ENCODE results near the gene OPTN.
A peak's percentile ranks its signal among the peaks of the same experiment; 100 is the strongest.
"Not testable (repeated sequence)": the region's sequence is repeated elsewhere in the genome, so short reads cannot be mapped to it uniquely, and the experiment has no call there.

Gene OPTN

DNA sequence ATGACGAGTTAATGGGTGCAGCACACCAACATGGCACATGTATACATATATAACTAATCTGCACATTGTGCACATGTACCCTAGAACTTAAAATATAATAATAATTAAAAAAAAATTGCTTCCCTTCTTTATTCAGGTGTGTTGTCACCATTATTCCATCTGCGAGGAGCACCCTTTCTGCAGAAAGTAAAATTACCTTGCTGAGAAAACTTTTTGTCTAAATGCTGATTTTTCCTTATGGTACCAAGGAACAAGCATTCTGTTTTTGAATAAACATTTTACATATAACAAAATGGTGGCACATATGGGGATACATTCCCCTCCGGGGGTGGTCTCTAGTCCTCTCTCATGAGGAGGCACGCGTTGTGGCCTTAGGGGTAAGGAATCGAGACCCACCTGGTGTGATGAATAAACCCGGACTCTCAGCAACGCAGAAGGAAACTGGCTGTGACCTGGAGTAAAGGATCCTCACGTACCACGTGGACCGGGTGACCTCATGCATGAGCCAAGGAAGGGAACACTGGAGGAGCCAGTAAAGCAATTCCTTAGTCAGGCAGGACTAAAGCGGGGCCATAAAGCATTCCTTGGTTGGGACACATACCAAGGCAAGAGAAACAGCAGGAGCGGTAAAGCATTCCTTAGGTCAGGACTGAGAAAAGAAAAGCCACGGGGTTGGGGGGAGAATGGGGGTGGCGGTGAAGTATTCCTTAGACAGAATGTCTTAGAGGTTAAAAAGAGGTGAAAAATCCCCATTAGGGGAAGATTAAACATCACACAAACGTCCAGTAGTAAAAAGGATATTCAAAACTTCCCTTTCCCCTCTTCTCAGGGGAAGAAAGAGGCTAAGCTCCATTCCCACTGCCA lies 20.8 kb upstream of the OPTN start:
- no peak overlapping the region for H3K4me3 ChIP-seq (ENCODE audit: control insufficient read depth, low read depth, low read length)
- no peak for DNase-seq (ENCODE audit: low read depth)
- TF ChIP-seq CTCF (IDR thresholded peaks at IDR 0.05; ENCODE audit: control insufficient read depth, insufficient read depth, low read depth, low read length, missing control alignments), result no peak

- DNase-seq (ENCODE audit: low read depth), result no peak
- H3K4me3 ChIP-seq (ENCODE audit: control insufficient read depth, low read depth, low read length), result no peak overlapping the region
- TF ChIP-seq CTCF (IDR thresholded peaks at IDR 0.05; ENCODE audit: control insufficient read depth, insufficient read depth, low read depth, low read length, missing control alignments), result no peak
Measured at GRCh38 chr10:13079776-13080050, 20.2 kb upstream of the OPTN start.

DNA sequence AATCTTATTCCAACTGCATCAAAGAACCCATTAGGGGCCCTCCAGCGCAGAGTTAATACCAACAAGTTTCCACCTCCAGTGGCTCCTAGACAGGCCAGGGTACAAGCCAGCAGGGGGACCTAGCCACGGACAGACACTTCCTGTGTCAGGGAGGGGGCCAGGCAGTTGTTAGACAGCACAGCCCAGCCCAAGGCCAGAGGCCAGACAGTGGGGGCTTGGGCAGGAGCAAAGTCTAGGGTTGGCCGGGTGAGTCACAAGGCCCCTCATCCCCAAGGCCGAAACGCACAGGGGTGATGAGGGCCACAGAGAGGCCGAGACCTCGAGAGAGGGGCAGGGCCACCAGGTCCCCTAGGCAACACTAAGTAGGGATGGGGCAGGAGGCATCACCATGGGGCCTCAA lies 19.3 kb upstream of the OPTN start:
- TF ChIP-seq CTCF (IDR thresholded peaks at IDR 0.05; ENCODE audit: control insufficient read depth, insufficient read depth, low read depth, low read length, missing control alignments), result no peak
- H3K4me3 ChIP-seq (ENCODE audit: control insufficient read depth, low read depth, low read length), result no peak overlapping the region
- no peak for DNase-seq (ENCODE audit: low read depth)

- not testable (repeated sequence) for DNase-seq (ENCODE audit: low read depth); H3K4me3 ChIP-seq (ENCODE audit: control insufficient read depth, low read depth, low read length)
Measured at GRCh38 chr10:13083700-13084099, 16.3 kb upstream of the OPTN start.

GRCh38 chr10:13086056-13086455 lies 13.9 kb upstream of the OPTN start:
- no peak for TF ChIP-seq CTCF (IDR thresholded peaks at IDR 0.05; ENCODE audit: control insufficient read depth, insufficient read depth, low read depth, low read length, missing control alignments)
- DNase-seq (ENCODE audit: low read depth), result no peak
- no peak overlapping the region for H3K4me3 ChIP-seq (ENCODE audit: control insufficient read depth, low read depth, low read length)

GRCh38 chr10:13087601-13087985 lies 12.4 kb upstream of the OPTN start:
- TF ChIP-seq CTCF (IDR thresholded peaks at IDR 0.05; ENCODE audit: control insufficient read depth, insufficient read depth, low read depth, low read length, missing control alignments), result no peak
- H3K4me3 ChIP-seq (ENCODE audit: control insufficient read depth, low read depth, low read length), result no peak overlapping the region
- DNase-seq (ENCODE audit: low read depth), result no peak

GRCh38 chr10:13087986-13088618 lies 11.9 kb upstream of the OPTN start:
- DNase-seq (ENCODE audit: low read depth), result peak; percentile 43
- TF ChIP-seq CTCF (IDR thresholded peaks at IDR 0.05; ENCODE audit: control insufficient read depth, insufficient read depth, low read depth, low read length, missing control alignments), result no peak
- H3K4me3 ChIP-seq (ENCODE audit: control insufficient read depth, low read depth, low read length), result no peak overlapping the region
